ENCODE measurements around the gene MPPE1.
"Not testable (repeated sequence)": the region's sequence is repeated elsewhere in the genome, so short reads cannot be mapped to it uniquely, and the experiment has no call there.

The MPPE1 gene

GRCh38 chr18:11882636-11883035 lies 25.5 kb downstream of the MPPE1 start:
- DNase-seq: no peak

GRCh38 chr18:11880586-11881304 lies 27.4 kb downstream of the MPPE1 start:
- no peak for DNase-seq

GRCh38 chr18:11877497-11878135 lies 30.5 kb downstream of the MPPE1 start:
- DNase-seq: no peak

GRCh38 chr18:11874676-11875075 lies 33.4 kb downstream of the MPPE1 start:
- no peak for DNase-seq

GRCh38 chr18:11873670-11874340 lies 34.3 kb downstream of the MPPE1 start:
- DNase-seq: no peak

GRCh38 chr18:11872479-11873136 lies 35.5 kb downstream of the MPPE1 start:
- peak in 1 of 3 experiments; percentile 58 for DNase-seq

- DNase-seq: peak in 1 of 3 experiments; percentile 4
Observed at GRCh38 chr18:11871501-11871900, 36.6 kb downstream of the MPPE1 start.

- DNase-seq: no peak
Observed at GRCh38 chr18:11868230-11868629, 39.9 kb downstream of the MPPE1 start.

- DNase-seq: no peak
Observed at GRCh38 chr18:11866764-11867163, 41.4 kb downstream of the MPPE1 start.

- no peak for DNase-seq
Observed at GRCh38 chr18:11866329-11866728, 41.8 kb downstream of the MPPE1 start.

- no peak for DNase-seq
Observed at GRCh38 chr18:11865071-11865470, 43.0 kb downstream of the MPPE1 start.

- no peak for DNase-seq
Observed at GRCh38 chr18:11864471-11864870, 43.6 kb downstream of the MPPE1 start.

GRCh38 chr18:11862468-11863137 lies 45.5 kb downstream of the MPPE1 start:
- no peak for DNase-seq

- DNase-seq: no peak
Observed at GRCh38 chr18:11861583-11862288, 46.4 kb downstream of the MPPE1 start.

- no peak for DNase-seq
Observed at GRCh38 chr18:11860594-11861450, 47.3 kb downstream of the MPPE1 start.

- no peak for DNase-seq
Observed at GRCh38 chr18:11859903-11860407, 48.2 kb downstream of the MPPE1 start.

- DNase-seq: no peak
Observed at GRCh38 chr18:11859282-11859830, 48.8 kb downstream of the MPPE1 start.

GRCh38 chr18:11857177-11857887 lies 50.8 kb downstream of the MPPE1 start:
- DNase-seq: peak in 2 of 3 experiments; percentile 31 to 41

GRCh38 chr18:11854554-11854953 lies 53.6 kb downstream of the MPPE1 start:
- not testable (repeated sequence) for DNase-seq

- peak in 1 of 3 experiments; percentile 64 for DNase-seq
Observed at GRCh38 chr18:11851806-11852337, 56.2 kb downstream of the MPPE1 start.

Measured in NCI-H1417 (cell line).